SU-DHL-6 (cell line): ENCODE data around the gene KCNA2.

Experiments
- H2AFZ ChIP-seq: fragments of 200-600 bp; sonication (generic); 2 replicates; pipeline ENCODE4 v1.6.1; 2014; ENCODE audit warnings: low read depth, mild to moderate bottlenecking, moderate library complexity, mixed read lengths, antibody characterized with exemption, low read length; ENCODE audit not compliant: severe bottlenecking
- H3F3A ChIP-seq: fragments of 200-600 bp; shearing (Covaris generic); 2 replicates; pipeline ENCODE4 v1.6.0; 2016; ENCODE audit warnings: antibody characterized with exemption, mild to moderate bottlenecking; ENCODE audit not compliant: insufficient read depth
- H3K27ac ChIP-seq: fragments of 200-600 bp; sonication (generic); 2 replicates; pipeline ENCODE4 v1.5.1; 2016; ENCODE audit warnings: low read depth, mild to moderate bottlenecking, low read length, moderate library complexity, mixed read lengths
- H3K27me3 ChIP-seq: fragments of 200-600 bp; sonication (generic), shearing (Covaris generic); 2 replicates; pipeline ENCODE4 v1.6.0; 2014; ENCODE audit warnings: mild to moderate bottlenecking, low read length
- H3K36me3 ChIP-seq: fragments of 200-600 bp; sonication (generic); 2 replicates; pipeline ENCODE4 v1.6.1; 2014; ENCODE audit warnings: mild to moderate bottlenecking, low read length, mixed read lengths
- H3K4me2 ChIP-seq: fragments of 300-600, 200-600 bp; shearing (Covaris generic), sonication (generic); 2 replicates; pipeline ENCODE4 v1.6.0; 2014; ENCODE audit warnings: low read length, low read depth, mild to moderate bottlenecking; ENCODE audit not compliant: poor library complexity, severe bottlenecking
- H3K4me3 ChIP-seq: fragments of 200-600 bp; sonication (generic); 2 replicates; pipeline ENCODE4 v1.5.1; 2014; ENCODE audit warnings: antibody characterized with exemption, low read length, mild to moderate bottlenecking, mixed read lengths; ENCODE audit not compliant: insufficient read depth, poor library complexity, severe bottlenecking
- H3K79me2 ChIP-seq: fragments of 200-600 bp; sonication (generic); 2 replicates; pipeline ENCODE4 v1.6.1; 2014; ENCODE audit warnings: mild to moderate bottlenecking, low read length, moderate library complexity; ENCODE audit not compliant: insufficient read depth
- H3K9ac ChIP-seq: fragments of 200-600 bp; sonication (generic); 2 replicates; pipeline ENCODE4 v1.7.0; 2014; ENCODE audit warnings: mild to moderate bottlenecking, low read length
- H3K9me2 ChIP-seq: fragments of 200-600 bp; sonication (generic); replicated peaks from 2 replicates; pipeline ENCODE4 v1.6.1; 2014; ENCODE audit warnings: low read length; ENCODE audit not compliant: insufficient read depth
- H3K9me3 ChIP-seq: fragments of 200-600 bp; sonication (generic); 2 replicates; pipeline ENCODE4 v1.6.1; 2014; ENCODE audit warnings: low read length, mixed read lengths; ENCODE audit not compliant: insufficient read depth
- H4K20me1 ChIP-seq: fragments of 200-600 bp; sonication (generic); 2 replicates; pipeline ENCODE4 v1.6.1; 2014; ENCODE audit warnings: low read depth, mild to moderate bottlenecking, antibody characterized with exemption, low read length, moderate library complexity, mixed read lengths
- EZH2phosphoT487 ChIP-seq: fragments of 200-600 bp; sonication (generic), shearing (Covaris generic); conservative IDR thresholded peaks from 2 replicates; pipeline ENCODE4 v1.6.1; 2018; ENCODE audit warnings: mild to moderate bottlenecking, antibody characterized with exemption, low read length, moderate library complexity, mixed read lengths
- TF ChIP-seq, protein P1 (sequence below): fragments of 200-600 bp; sonication (generic); IDR thresholded peaks from one replicate; pipeline ENCODE4 v1.5.1; 2017; ENCODE audit warnings: antibody characterized with exemption, mild to moderate bottlenecking, low read length, moderate library complexity; ENCODE audit not compliant: insufficient read depth, poor library complexity, severe bottlenecking

The KCNA2 gene

DNA sequence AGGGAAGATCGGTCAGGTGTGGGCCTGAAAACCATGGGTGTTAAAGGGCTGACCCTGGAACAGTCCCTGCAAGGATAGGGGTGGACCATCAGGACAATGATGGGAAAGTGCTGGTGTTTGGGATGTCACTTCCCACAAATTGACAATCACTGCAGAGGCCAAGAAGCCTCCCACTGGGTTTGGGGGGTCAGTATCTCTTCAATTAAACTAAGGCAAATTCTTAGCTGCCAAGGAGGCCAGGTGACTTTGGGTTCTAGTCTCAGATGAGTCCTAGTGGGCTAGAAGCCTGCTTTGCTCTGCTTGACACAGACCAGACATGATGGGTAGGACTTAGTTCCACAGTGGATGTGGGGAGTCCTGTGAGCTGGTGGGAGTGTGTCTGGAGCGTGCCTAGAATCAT, 29.3 kb upstream of the KCNA2 start:
- H2AFZ ChIP-seq: no peak overlapping the region
- H4K20me1 ChIP-seq: no peaks in the 10 kb centered on the region
- H3F3A ChIP-seq: no peaks in the 10 kb centered on the region
- no peak overlapping the region for H3K27ac ChIP-seq
- no peaks in the 10 kb centered on the region for H3K36me3 ChIP-seq
- no peaks in the 10 kb centered on the region for H3K9me2 ChIP-seq
- no peak overlapping the region for H3K4me2 ChIP-seq
- H3K4me3 ChIP-seq: no peak overlapping the region
- H3K27me3 ChIP-seq: no peaks in the 10 kb centered on the region
- TF ChIP-seq, protein P1, sequence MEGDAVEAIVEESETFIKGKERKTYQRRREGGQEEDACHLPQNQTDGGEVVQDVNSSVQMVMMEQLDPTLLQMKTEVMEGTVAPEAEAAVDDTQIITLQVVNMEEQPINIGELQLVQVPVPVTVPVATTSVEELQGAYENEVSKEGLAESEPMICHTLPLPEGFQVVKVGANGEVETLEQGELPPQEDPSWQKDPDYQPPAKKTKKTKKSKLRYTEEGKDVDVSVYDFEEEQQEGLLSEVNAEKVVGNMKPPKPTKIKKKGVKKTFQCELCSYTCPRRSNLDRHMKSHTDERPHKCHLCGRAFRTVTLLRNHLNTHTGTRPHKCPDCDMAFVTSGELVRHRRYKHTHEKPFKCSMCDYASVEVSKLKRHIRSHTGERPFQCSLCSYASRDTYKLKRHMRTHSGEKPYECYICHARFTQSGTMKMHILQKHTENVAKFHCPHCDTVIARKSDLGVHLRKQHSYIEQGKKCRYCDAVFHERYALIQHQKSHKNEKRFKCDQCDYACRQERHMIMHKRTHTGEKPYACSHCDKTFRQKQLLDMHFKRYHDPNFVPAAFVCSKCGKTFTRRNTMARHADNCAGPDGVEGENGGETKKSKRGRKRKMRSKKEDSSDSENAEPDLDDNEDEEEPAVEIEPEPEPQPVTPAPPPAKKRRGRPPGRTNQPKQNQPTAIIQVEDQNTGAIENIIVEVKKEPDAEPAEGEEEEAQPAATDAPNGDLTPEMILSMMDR: no peak
- TF ChIP-seq EZH2phosphoT487: no peak
- H3K79me2 ChIP-seq: no peaks in the 10 kb centered on the region
- H3K9me3 ChIP-seq: no peaks in the 10 kb centered on the region
- H3K9ac ChIP-seq: no peak overlapping the region

DNA sequence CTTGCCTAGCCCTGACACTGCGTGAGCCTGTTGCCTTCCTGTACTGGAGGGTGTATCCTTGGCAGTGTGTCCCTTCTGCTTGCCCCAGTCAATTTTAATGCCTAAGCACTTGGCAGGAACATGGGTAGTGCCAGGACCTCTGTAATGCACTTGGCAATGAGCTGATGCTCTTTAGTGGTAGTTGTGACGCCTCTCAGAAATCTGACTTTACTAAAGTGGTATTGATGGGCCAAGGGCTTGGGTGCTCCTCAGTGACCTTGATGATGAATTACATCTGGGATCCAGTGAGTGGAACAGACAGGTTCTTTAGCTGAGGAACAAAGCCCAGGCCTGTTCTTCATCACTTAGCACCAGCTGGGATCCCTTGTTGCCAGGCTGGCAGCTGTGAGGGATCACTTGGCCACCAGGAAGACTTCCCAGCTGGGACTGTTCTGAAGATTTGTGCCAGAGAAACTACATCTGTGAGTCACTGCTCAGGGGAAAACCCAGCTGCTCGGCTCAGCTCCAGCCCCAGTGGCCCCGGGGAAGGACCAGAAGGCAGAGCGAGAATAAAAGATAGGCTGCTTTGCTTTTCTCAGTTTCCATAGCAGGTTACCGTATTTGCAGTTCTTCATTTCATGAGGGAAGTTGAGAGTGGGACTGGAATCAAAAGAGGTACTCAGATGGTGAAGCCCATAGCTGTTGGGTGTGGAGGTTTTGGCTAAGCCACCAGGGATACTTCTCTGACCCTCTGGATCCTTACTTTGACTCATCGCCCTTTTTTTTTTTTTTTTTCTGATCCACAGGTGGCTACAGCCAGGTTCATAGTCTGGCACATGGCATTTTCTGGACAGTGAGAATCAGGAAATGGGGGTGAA, 28.5 kb upstream of the KCNA2 start:
- Histone ChIP-seq H3F3A (no peaks in the 10 kb centered on the region), H3K9ac (no peak overlapping the region)
- no peak for TF ChIP-seq EZH2phosphoT487
- TF ChIP-seq, protein P1: no peak

DNA sequence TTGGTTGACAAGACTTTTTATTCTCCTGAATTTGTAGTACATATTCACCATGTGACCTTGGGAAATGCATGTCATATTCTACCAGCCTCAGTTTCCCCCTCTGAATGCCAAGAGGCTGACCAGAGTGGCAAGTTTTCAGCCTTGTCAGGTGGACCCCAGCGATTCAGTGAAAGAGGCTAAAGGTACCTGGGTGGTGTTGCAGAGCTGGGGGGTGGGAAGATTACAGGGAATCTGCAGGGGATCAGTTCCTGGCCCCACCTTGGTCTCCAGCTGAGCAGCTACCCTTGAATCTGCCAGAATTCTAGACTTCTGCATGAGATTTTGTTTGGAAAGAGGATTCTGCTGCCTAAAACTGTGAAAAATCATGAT, 27.9 kb upstream of the KCNA2 start:
- H3K27me3 ChIP-seq: no peaks in the 10 kb centered on the region
- no peak overlapping the region for H3K27ac ChIP-seq

More for the DNA sequence above, 28.5 kb upstream of the KCNA2 start:
- Histone ChIP-seq H3K79me2 (no peaks in the 10 kb centered on the region), H2AFZ (no peak overlapping the region), H3K27me3 (no peaks in the 10 kb centered on the region), H3K4me3 (no peak overlapping the region), H3K9me2 (no peaks in the 10 kb centered on the region), H3K27ac (no peak overlapping the region), H4K20me1 (no peaks in the 10 kb centered on the region), H3K4me2 (no peak overlapping the region), H3K9me3 (no peaks in the 10 kb centered on the region), H3K36me3 (no peaks in the 10 kb centered on the region)

More for the DNA sequence above, 27.9 kb upstream of the KCNA2 start:
- Histone ChIP-seq H3F3A (no peaks in the 10 kb centered on the region), H3K9me3 (no peaks in the 10 kb centered on the region), H2AFZ (no peak overlapping the region), H3K9ac (no peak overlapping the region), H3K4me3 (no peak overlapping the region), H3K4me2 (no peak overlapping the region), H3K36me3 (no peaks in the 10 kb centered on the region), H3K9me2 (no peaks in the 10 kb centered on the region), H3K79me2 (no peaks in the 10 kb centered on the region), H4K20me1 (no peaks in the 10 kb centered on the region)
- TF ChIP-seq, protein P1: no peak
- no peak for TF ChIP-seq EZH2phosphoT487
